Forelimb muscle (tissue), 1 donor: ENCODE results near the gene PTOV1. TPM values are rescaled to one million over a fixed set of nuclear protein-coding genes. Genes with fewer than 3 reads are reported as not detected.
A peak's percentile ranks its signal among the peaks of the same experiment; 100 is the strongest.
"Not testable (repeated sequence)": the region's sequence is repeated elsewhere in the genome, so short reads cannot be mapped to it uniquely, and the experiment has no call there.

Experiments
- DNase-seq: peaks from one replicate; pipeline ENCODE4 v3.0.0-alpha.2; 2013; ENCODE audit warnings: low read depth
- polyA plus RNA-seq: library from polyadenylated mRNA; unstranded; fragments of 120-200 nt; gene quantifications from one replicate; pipeline ENCODE4 v1.2.1, GENCODE V29; 2013; ENCODE audit not compliant: insufficient read length

PTOV1 gene
- polyA plus RNA-seq, 1 donor: 195 TPM

GRCh38 chr19:49817964-49818648 is 32.9 kb upstream of the PTOV1 start, which contains the start of gene MED25:
Gene MED25, plus strand, starts transcription at chr19:49818289. Its CDS starts 53 bp downstream, at chr19:49818342.
- DNase-seq: peak; percentile 66

- no peak for DNase-seq
Observed at GRCh38 chr19:49818649-49819370, 32.1 kb upstream of the PTOV1 start.

GRCh38 chr19:49819452-49820115 is 31.4 kb upstream of the PTOV1 start:
- DNase-seq: not testable (repeated sequence)

GRCh38 chr19:49820125-49820524 is 30.8 kb upstream of the PTOV1 start:
- no peak for DNase-seq

- no peak for DNase-seq
Observed at GRCh38 chr19:49823472-49823871, 27.5 kb upstream of the PTOV1 start.

- DNase-seq: no peak
Observed at GRCh38 chr19:49824662-49825061, 26.3 kb upstream of the PTOV1 start.

- DNase-seq: no peak
Observed at GRCh38 chr19:49827034-49827433, 23.9 kb upstream of the PTOV1 start.

GRCh38 chr19:49829200-49829599 is 21.8 kb upstream of the PTOV1 start:
- no peak for DNase-seq

- DNase-seq: no peak
Observed at GRCh38 chr19:49829721-49830120, 21.2 kb upstream of the PTOV1 start.

GRCh38 chr19:49830766-49831165 is 20.2 kb upstream of the PTOV1 start:
- DNase-seq: no peak

GRCh38 chr19:49831592-49831991 is 19.4 kb upstream of the PTOV1 start:
- DNase-seq: no peak

GRCh38 chr19:49832556-49832955 is 18.4 kb upstream of the PTOV1 start:
- no peak for DNase-seq

- no peak for DNase-seq
Observed at GRCh38 chr19:49833599-49833998, 17.4 kb upstream of the PTOV1 start.

- DNase-seq: no peak
Observed at GRCh38 chr19:49835562-49835961, 15.4 kb upstream of the PTOV1 start.

- DNase-seq: no peak
Observed at GRCh38 chr19:49836176-49837008, 14.6 kb upstream of the PTOV1 start.

- no peak for DNase-seq
Observed at GRCh38 chr19:49837009-49837310, 14.0 kb upstream of the PTOV1 start.

GRCh38 chr19:49837425-49837824 is 13.5 kb upstream of the PTOV1 start:
- DNase-seq: no peak

- DNase-seq: no peak
Observed at GRCh38 chr19:49838885-49839588, 11.9 kb upstream of the PTOV1 start.

- no peak for DNase-seq
Observed at GRCh38 chr19:49839713-49840112, 11.2 kb upstream of the PTOV1 start.

GRCh38 chr19:49840321-49840720 is 10.6 kb upstream of the PTOV1 start:
- no peak for DNase-seq

GRCh38 chr19:49840736-49841249 is 10.2 kb upstream of the PTOV1 start:
- no peak for DNase-seq
